Activated CD4-positive, alpha-beta T cell treated with anti-CD3 and anti-CD28 coated beads, Interleukin-2, amount 10 ng/mL, durations not matched to agents 24 days and 14 days (primary cell): ENCODE measurements around the gene EHMT1. TPM values are rescaled to one million over a fixed set of nuclear protein-coding genes. Genes with fewer than 3 reads are reported as not detected.
"Not testable (repeated sequence)": the region's sequence is repeated elsewhere in the genome, so short reads cannot be mapped to it uniquely, and the experiment has no call there.

Experiments
- DNase-seq: peaks from one replicate; pipeline ENCODE4 v3.0.0; 2022
- H3K27ac Mint-ChIP-seq: one replicate; pipeline ENCODE4 v1.8.0; 2022; ENCODE audit warnings: mild to moderate bottlenecking, mixed read lengths
- H3K27me3 Mint-ChIP-seq: one replicate; pipeline ENCODE4 v1.8.0; 2022; ENCODE audit warnings: mixed read lengths
- H3K36me3 Mint-ChIP-seq: one replicate; pipeline ENCODE4 v1.8.0; 2022; ENCODE audit warnings: low read depth, mild to moderate bottlenecking, mixed read lengths
- H3K4me1 Mint-ChIP-seq: one replicate; pipeline ENCODE4 v1.8.0; 2021; ENCODE audit warnings: mixed read lengths
- H3K4me3 Mint-ChIP-seq: one replicate; pipeline ENCODE4 v1.8.0; 2022; ENCODE audit warnings: mild to moderate bottlenecking, moderate library complexity, mixed read lengths
- H3K9me3 Mint-ChIP-seq: one replicate; pipeline ENCODE4 v1.8.0; 2021; ENCODE audit warnings: mixed read lengths
- intact Hi-C: fragments of 100-400 bp; cut with micrococcal nuclease; formaldehyde crosslinking; loops from one replicate; pipeline ENCODE4 v1.15.1; 2023
- total RNA-seq: library from RNA; stranded (reverse); gene quantifications from 2 replicates; pipeline ENCODE4 v1.2.3, GENCODE V29; 2022

EHMT1 gene
- total RNA-seq, 1 donor from 2014 or later: 99.4 TPM

DNA sequence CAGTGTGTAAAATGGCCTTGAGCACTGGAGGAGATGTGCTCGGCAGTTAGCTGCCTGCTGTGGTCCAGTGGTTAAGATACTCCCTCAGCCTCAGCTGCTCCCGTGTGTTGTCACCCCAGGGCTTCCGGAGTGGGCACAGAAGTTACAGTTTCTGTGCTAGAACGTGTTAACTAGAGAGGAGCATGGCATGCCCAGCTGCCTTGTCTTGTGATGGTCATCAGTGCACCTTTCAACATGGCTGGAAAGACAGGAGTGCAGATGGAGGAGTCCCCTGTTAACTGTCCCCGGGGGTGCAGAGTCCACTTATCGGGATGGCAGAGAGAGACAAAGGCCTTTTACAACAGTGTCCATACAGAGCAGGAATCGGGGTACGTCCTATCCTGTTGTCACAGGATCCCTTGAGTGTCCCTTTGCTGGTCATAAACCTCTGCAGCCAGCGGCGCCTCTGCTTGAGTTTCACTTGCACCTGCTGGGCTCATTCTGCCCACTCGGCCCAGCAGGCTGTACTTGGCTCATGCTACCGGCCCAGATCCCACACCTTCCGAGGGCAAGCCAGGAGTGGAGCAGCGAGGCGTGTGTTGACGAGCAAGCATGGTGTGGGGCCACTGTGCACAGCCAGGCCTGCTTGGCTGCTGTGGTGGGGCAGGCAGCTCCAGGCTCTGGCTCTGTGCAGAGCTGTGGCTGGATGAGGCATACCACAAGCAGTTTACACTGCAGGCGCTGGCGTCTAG, 112.6 kb downstream of the EHMT1 start:
- Mint-ChIP-seq H3K4me3 (no peak overlapping the region), H3K27ac (no peak overlapping the region), H3K36me3 (peaks cover 90% of the 10 kb centered on the region), H3K27me3 (no peaks in the 10 kb centered on the region), H3K4me1 (peaks cover 3% of the 10 kb centered on the region), H3K9me3 (peaks cover 25% of the 10 kb centered on the region)
- no peak for DNase-seq
- intact Hi-C loops: no loop called here

DNA sequence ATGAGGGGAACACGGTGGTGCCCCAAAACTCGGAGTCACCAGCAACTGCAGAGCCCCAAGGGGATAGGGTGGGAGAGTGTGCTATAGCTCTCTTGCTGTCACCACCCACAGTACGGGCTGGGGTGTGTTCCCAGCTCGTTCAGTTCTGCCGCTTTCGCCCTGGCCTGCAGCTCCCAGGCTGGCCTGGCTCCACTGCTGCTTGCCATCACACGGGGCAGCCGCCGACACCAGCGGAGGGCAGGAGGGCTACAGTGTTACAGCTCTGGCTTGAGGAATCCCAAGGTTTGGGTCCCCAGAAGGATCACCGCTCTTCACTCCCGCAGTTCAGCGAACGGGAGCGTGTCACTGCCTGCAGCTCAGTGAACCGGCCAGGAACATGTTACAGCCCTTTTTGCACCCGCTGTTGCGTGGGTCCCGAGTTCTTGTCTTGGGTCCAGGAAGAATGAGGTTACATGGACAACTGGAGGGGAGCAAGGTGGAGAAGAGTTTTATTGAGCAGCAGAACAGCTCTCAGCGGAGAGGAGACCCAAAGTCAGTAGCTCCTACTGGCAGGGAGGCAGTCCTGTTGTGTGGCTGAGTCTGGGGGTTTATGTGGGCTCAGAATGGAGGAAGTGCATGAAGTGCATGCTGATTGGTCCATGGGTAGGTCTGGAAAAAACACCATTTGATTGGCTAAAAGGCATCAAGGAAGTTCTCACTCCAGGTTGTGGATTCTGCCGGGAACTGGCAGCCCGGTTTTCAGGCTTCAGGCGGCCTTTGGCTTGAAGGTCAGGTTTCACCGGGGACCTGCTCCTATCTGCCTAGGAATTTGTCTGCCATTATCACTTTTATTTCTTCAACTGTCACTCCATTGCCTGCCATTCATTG, 113.4 kb downstream of the EHMT1 start:
- no peak overlapping the region for H3K27ac Mint-ChIP-seq
- H3K4me3 Mint-ChIP-seq: no peak overlapping the region
- H3K36me3 Mint-ChIP-seq: peaks cover 83% of the 10 kb centered on the region
- H3K27me3 Mint-ChIP-seq: no peaks in the 10 kb centered on the region
- DNase-seq: no peak
- peaks cover 20% of the 10 kb centered on the region for H3K9me3 Mint-ChIP-seq
- intact Hi-C loops: no loop called here
- H3K4me1 Mint-ChIP-seq: peaks cover 1% of the 10 kb centered on the region

DNA sequence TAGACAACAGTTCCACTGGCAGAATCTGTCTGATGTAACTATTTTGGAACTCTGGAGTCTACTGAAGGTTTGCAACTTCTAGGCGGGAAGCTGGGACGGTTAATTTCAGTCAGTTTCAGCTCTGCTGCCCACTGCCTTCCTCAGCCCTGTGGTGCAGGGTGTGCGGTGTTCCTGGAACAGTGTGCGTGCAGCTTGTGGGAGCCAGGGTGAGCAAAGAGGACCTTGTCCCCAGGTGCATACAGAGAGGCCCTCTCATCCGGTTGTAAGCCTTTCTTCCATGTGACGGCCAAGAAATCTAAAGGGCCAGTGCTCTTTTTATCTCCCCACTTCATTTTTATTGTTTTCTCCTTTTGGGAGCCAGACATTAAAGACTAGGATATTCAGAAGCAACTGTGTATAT, 114.6 kb downstream of the EHMT1 start:
- H3K4me3 Mint-ChIP-seq: no peak overlapping the region
- H3K4me1 Mint-ChIP-seq: no peaks in the 10 kb centered on the region
- no peak overlapping the region for H3K27ac Mint-ChIP-seq
- peaks cover 79% of the 10 kb centered on the region for H3K36me3 Mint-ChIP-seq
- DNase-seq: no peak
- H3K27me3 Mint-ChIP-seq: no peaks in the 10 kb centered on the region
- intact Hi-C loops: no loop called here
- H3K9me3 Mint-ChIP-seq: peaks cover 20% of the 10 kb centered on the region

DNA sequence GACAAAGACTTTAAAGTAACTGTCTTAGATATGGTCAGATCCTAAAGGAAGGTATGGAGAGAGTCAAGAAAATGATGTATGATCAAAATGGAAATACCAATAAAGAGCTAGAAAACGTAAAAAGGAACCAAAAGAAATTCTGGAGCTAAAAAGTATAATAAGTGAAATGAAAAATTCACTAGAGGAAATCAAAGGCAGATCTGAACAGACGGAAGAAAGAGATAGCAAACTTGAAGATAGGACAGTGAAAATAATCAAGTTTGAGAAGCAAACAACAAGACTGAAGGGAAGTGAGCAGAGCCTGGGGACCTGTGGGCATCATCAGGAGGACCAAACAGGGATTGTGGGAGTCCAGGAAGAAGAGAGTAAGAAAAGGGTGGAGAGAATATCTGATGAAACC, 115.4 kb downstream of the EHMT1 start:
- Mint-ChIP-seq H3K27ac (no peak overlapping the region), H3K27me3 (no peaks in the 10 kb centered on the region), H3K9me3 (peaks cover 20% of the 10 kb centered on the region), H3K4me3 (no peak overlapping the region), H3K4me1 (peaks cover 2% of the 10 kb centered on the region), H3K36me3 (peaks cover 74% of the 10 kb centered on the region)
- intact Hi-C loops: no loop called here
- no peak for DNase-seq

DNA sequence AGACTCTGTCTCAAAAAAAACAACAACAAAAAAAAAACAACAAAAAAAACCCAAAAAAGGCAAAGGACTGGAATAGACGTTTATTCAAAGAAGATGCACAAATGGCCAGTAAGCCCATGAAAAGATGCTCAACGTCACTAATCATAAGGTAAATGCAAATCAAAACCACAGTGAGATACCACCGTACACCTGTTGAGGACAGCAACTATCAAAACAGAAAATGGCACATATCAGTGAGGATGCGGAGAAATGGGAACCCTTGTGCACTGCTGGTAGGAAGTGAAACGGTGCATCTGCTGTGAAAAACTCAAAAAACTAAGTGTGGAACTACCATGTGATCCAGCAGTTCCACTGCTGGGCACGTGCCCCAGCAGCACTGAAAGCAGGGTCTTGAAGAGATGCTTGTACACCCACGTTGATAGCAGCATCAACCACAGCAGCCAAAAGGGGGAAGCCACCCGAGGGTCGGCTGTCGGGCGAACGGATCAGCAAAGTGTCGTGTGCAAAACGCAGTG, 119.4 kb downstream of the EHMT1 start:
- DNase-seq: not testable (repeated sequence)

DNA sequence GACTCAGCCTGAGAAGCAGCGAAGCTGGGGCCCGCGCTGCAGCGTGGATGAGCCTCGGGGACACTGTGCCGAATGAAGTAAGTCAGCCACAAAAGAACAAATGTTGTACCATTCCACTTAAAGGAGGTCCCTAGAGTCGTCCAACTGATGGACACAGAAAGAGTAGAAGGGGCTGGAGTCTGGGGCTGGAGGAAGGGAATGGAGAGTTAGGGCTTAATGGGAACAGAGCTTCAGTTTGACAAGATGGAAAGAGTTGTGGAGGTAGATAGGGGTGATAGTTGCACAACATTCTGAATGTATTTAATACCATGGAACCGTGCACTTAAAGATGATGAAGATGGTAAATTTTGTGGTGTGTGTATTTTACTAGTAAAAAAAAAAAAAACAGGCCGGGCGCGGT, 119.9 kb downstream of the EHMT1 start:
- H3K36me3 Mint-ChIP-seq: peaks cover 49% of the 10 kb centered on the region

More for the DNA sequence above, 119.4 kb downstream of the EHMT1 start:
- Mint-ChIP-seq H3K36me3 (peaks cover 51% of the 10 kb centered on the region), H3K9me3 (peaks cover 15% of the 10 kb centered on the region)
- H3K4me3 Mint-ChIP-seq, intact Hi-C loops, H3K4me1 Mint-ChIP-seq, H3K27ac Mint-ChIP-seq, H3K27me3 Mint-ChIP-seq: not testable (repeated sequence)

DNA sequence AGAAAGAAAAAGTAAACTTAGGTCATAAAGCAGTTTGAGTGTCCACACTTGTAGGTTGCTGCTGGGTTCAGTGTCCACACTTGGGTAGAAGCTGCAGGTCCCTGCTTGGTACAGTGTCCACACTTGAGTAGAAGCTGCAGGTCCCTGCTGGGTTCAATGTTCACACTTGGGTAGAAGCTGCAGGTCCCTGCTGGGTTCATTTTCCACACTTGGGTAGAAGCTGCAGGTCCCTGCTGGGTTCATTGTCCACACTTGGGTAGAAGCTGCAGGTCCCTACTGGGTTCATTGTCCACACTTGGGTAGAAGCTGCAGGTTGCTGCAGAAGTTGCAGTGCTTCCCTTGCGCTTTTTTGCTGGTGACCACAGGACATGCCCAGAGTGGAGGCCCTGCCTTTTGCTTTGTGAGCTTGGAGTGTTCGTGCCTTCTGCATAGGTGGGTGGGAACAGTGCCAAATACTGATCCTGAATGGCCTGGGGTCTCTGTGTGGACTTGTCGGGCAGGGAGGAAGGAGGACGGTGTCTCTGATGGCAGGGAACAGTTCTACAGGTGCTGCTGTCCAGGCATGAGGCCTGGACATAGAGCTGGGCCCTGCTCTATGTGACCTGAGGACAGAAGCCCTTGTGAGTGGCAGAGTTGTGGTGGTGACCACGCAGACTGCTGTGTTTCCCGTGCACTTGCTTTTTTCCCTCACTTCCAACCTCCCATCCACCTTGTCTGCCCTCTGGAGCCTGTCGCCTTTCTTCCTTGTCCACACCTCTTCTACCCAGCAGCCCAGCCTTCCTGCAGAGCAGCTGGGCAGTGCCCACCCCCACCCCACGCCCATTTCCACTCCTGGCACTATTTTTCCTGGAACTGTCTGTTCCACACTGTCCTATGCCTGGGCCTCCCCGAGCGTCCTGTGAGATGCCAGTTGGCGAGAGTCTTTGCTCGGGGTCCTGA, 120.8 kb downstream of the EHMT1 start:
- Mint-ChIP-seq H3K27ac (peak overlapping the region; percentile 20), H3K4me1 (peaks cover 2% of the 10 kb centered on the region), H3K9me3 (peaks cover 4% of the 10 kb centered on the region), H3K4me3 (no peak overlapping the region), H3K27me3 (no peaks in the 10 kb centered on the region), H3K36me3 (peaks cover 45% of the 10 kb centered on the region)
- DNase-seq: no peak
- intact Hi-C loops: no loop called here

More for the DNA sequence above, 119.9 kb downstream of the EHMT1 start:
- H3K4me3 Mint-ChIP-seq: no peak overlapping the region
- peaks cover 2% of the 10 kb centered on the region for H3K4me1 Mint-ChIP-seq
- H3K9me3 Mint-ChIP-seq: peaks cover 14% of the 10 kb centered on the region
- no peak overlapping the region for H3K27ac Mint-ChIP-seq
- DNase-seq: no peak
- no peaks in the 10 kb centered on the region for H3K27me3 Mint-ChIP-seq
- intact Hi-C loops: no loop called here

DNA sequence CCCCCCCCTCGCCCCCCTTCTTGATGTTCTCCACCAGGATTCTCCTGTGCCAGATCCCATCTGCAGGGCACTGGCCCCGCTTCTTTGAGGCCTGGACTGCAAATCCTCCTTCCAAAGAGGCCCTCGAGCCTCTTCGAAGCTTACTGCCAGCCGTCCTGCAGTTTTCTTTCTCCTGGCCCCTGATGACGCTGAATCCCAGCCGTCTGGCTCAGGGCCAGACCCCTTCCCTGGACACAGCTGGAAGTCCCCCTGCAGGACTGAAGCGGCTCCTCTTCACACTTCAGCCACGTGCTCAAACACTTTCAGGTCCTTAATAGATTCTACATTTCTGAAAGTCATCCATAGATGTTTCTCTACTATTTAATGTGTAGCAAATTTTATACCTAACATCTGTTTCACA, 121.5 kb downstream of the EHMT1 start:
- Mint-ChIP-seq H3K27ac (no peak overlapping the region), H3K27me3 (no peaks in the 10 kb centered on the region), H3K4me1 (peaks cover 2% of the 10 kb centered on the region), H3K9me3 (no peaks in the 10 kb centered on the region), H3K4me3 (no peak overlapping the region), H3K36me3 (peaks cover 42% of the 10 kb centered on the region)
- intact Hi-C loops: no loop called here
- no peak for DNase-seq

DNA sequence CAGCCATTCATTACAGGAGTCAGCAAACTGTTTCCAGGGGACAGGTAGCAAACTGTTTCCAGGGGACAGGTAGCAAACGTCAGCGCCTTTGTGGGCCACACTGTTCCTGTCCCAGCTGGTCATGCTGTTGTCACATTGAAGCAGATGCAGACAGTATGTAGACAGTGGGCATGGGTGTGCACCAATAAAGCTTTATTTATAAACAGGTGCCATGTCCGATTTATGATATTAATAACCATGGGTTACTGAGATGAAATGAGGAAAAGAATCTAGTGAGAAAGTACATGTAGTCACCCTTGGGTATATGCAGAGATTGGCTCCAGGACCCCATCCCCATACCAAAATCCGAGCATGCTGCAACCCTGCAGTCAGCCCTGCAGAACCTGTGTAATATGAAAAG, 122.5 kb downstream of the EHMT1 start:
- intact Hi-C loops: no loop called here
- Mint-ChIP-seq H3K27ac (no peak overlapping the region), H3K27me3 (no peaks in the 10 kb centered on the region), H3K4me1 (peaks cover 9% of the 10 kb centered on the region), H3K36me3 (peaks cover 36% of the 10 kb centered on the region), H3K4me3 (no peak overlapping the region), H3K9me3 (no peaks in the 10 kb centered on the region)
- DNase-seq: no peak

DNA sequence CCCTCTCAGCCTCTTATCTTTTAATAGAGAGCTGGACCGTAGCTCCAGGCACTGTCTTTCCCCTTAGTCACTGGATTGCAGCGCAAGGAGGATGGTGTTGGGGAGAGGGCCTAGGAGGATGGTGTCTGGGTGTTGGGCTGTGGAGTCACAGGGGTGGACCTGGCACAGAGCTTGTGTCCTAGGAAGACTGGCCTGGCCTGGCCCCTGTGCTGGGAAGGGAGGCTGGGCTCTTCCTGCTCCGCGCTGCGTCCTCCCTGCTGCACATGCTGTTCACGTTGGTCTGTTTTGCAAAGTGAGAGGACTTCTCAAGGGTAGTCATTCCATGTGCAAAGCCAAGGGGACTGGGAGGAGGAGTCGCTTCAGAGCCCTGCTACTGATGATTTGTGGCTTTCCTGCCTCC, 123.9 kb downstream of the EHMT1 start:
- intact Hi-C loops: no loop called here
- Mint-ChIP-seq H3K27ac (no peak overlapping the region), H3K27me3 (no peaks in the 10 kb centered on the region), H3K36me3 (peaks cover 38% of the 10 kb centered on the region), H3K4me3 (no peak overlapping the region), H3K4me1 (peaks cover 9% of the 10 kb centered on the region), H3K9me3 (no peaks in the 10 kb centered on the region)
- no peak for DNase-seq

DNA sequence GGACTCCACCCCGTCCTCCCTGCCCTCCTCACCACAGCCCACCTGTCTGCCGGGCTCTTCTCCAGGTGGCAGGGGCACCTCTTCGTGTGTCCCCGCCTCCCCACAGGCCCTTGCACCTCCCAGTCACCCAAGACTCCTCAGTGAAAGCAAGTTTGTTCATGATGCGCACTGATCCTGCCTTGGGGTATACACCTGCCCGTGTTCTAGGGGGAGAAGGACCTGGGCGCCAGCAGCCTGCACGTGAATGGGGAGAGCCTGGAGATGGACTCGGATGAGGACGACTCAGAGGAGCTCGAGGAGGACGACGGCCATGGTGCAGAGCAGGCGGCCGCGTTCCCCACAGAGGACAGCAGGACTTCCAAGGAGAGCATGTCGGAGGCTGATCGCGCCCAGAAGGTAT, 124.9 kb downstream of the EHMT1 start:
- Mint-ChIP-seq H3K4me3 (no peak overlapping the region), H3K27ac (no peak overlapping the region), H3K27me3 (no peaks in the 10 kb centered on the region), H3K36me3 (peaks cover 34% of the 10 kb centered on the region), H3K9me3 (no peaks in the 10 kb centered on the region), H3K4me1 (peaks cover 8% of the 10 kb centered on the region)
- no peak for DNase-seq
- intact Hi-C loops: no loop called here

DNA sequence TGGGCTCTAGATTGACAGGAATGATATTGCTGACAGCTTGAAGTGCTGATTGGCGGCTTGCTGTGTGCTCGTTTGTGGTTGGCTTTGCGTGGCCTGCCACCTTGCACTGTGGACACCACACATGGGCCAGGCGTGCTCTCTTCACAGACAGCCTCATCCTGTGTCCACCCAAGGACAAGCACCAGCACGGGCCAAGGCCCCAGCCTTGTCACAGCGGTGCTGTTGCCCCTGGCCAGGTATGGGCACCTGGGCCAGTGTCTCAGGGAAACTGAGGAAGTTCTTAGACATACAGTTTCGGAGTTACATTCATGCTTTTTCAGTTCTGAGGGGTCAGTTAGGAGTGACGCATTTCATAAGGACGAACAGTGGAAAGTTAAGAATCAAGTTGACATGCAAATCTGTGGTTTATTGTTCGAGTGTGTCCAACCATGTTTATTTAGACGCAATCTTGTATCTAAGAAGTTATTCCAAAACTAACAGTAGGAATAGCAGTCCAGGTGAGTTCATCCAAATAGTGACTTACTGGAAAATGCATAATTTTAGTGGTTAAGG, 125.9 kb downstream of the EHMT1 start:
- Mint-ChIP-seq H3K9me3 (no peaks in the 10 kb centered on the region), H3K27me3 (no peaks in the 10 kb centered on the region), H3K36me3 (peaks cover 35% of the 10 kb centered on the region), H3K4me1 (peaks cover 6% of the 10 kb centered on the region), H3K27ac (no peak overlapping the region), H3K4me3 (no peak overlapping the region)
- DNase-seq: no peak
- intact Hi-C loops: no loop called here

DNA sequence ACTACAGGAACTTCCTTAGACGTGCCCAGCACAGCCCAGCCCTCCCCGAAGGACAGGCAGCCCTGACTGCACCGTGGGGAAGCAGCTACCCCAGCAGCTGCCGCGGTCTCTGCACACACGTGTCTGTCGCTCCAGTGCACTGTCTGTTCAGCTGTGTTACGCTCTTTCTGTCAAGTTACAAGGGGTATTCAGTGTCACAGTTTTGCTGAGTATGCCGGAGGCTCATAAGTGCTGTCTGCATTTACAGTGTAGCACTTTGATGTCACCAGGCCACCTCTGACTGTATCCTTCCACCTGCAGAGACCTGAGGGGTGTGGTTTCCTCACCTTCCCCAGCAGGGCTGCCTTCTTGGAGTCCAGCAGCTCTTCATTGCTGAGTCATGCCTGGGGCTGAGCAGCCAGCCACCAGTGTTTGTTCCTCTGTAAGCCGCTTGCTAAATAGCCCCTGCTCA, 126.8 kb downstream of the EHMT1 start:
- Mint-ChIP-seq H3K27me3 (no peaks in the 10 kb centered on the region), H3K9me3 (no peaks in the 10 kb centered on the region), H3K36me3 (peaks cover 28% of the 10 kb centered on the region), H3K4me3 (no peak overlapping the region), H3K27ac (peak overlapping the region; percentile 60), H3K4me1 (peaks cover 6% of the 10 kb centered on the region)
- intact Hi-C loops: no loop called here
- no peak for DNase-seq
